HEK293 (cell line): ENCODE data around the gene MAGI2.

ENCODE experiments used
- CTCF ChIA-PET: fragments of 350-600 bp; formaldehyde crosslinking; extraction: SDS; loops from one replicate; lab custom pipeline; 2021; ENCODE audit warnings: antibody characterized with exemption; lab: Yijun Ruan, JAX
- POLR2A ChIA-PET: fragments of 300-600 bp; formaldehyde crosslinking; extraction: SDS; loops from one replicate; lab custom pipeline; 2020; ENCODE audit warnings: antibody characterized with exemption, inconsistent platforms; lab: Yijun Ruan, JAX
- H3K27ac ChIP-seq: fragments of 200-500 bp; sonication (Bioruptor generic); 2 replicates; pipeline ENCODE4 v1.5.1; 2014; ENCODE audit warnings: low read depth, low read length, control low read depth, inconsistent platforms; ENCODE audit errors: extremely low read depth
- H3K36me3 ChIP-seq, 2 experiments: fragments of 200-500 bp in 1 of 2; sonication (Bioruptor generic) in 1 of 2; 1 replicate in 1 of 2; 2 replicates in 1 of 2; pipeline ENCODE4 v1.5.1; 2014 to 2017; ENCODE audit warnings: inconsistent platforms in 2 of 2, low read length in 2 of 2; ENCODE audit not compliant: control insufficient read depth in 2 of 2, insufficient read depth in 1 of 2
- H3K4me1 ChIP-seq: fragments of 200-500 bp; sonication (Bioruptor generic); 2 replicates; pipeline ENCODE4 v1.5.1; 2014; ENCODE audit warnings: mild to moderate bottlenecking, low read length, inconsistent platforms; ENCODE audit not compliant: control insufficient read depth, insufficient read depth
- H3K4me3 ChIP-seq: 2 replicates; pipeline ENCODE4 v1.5.1; 2011; ENCODE audit warnings: low read depth, mild to moderate bottlenecking, control low read depth, low read length, moderate library complexity
- H3K9me3 ChIP-seq: fragments of 200-500 bp; sonication (Bioruptor generic); 2 replicates; pipeline ENCODE4 v1.5.1; 2014; ENCODE audit warnings: low read depth, low read length, inconsistent platforms; ENCODE audit not compliant: control insufficient read depth, insufficient read depth
- BCL11B ChIP-seq: fragments of 450-650 bp; formaldehyde crosslinking; IDR thresholded peaks from 2 replicates; pipeline ENCODE4 v1.5.1; 2016; ENCODE audit warnings: low read depth, missing biosample characterization, missing genetic modification characterization
- HOXA7 ChIP-seq: sonication (generic); formaldehyde crosslinking; IDR thresholded peaks from 2 replicates; pipeline ENCODE4 v1.8.1; 2022; ENCODE audit warnings: missing genetic modification reagents, borderline replicate concordance
- OVOL3 ChIP-seq: fragments of 450-650 bp; formaldehyde crosslinking; IDR thresholded peaks from 2 replicates; pipeline ENCODE4 v1.5.1; 2016; ENCODE audit warnings: missing biosample characterization, missing genetic modification characterization
- SCRT2 ChIP-seq: fragments of 450-650 bp; formaldehyde crosslinking; IDR thresholded peaks from 2 replicates; pipeline ENCODE4 v1.5.1; 2016; ENCODE audit warnings: missing biosample characterization, missing genetic modification characterization
- SP2 ChIP-seq: fragments of 450-650 bp; formaldehyde crosslinking; IDR thresholded peaks from 2 replicates; pipeline ENCODE4 v1.5.1; 2016; ENCODE audit warnings: missing biosample characterization, missing genetic modification characterization
- ZEB2 ChIP-seq: fragments of 450-650 bp; formaldehyde crosslinking; IDR thresholded peaks from 2 replicates; pipeline ENCODE4 v1.5.1; 2016; ENCODE audit warnings: missing biosample characterization, missing genetic modification characterization
- ZFHX2 ChIP-seq: fragments of 450-650 bp; formaldehyde crosslinking; conservative IDR thresholded peaks from 2 replicates; pipeline ENCODE4 v1.5.1; 2016; ENCODE audit warnings: missing biosample characterization, missing genetic modification characterization
- ZNF138 ChIP-seq: fragments of 450-650 bp; formaldehyde crosslinking; IDR thresholded peaks from 2 replicates; pipeline ENCODE4 v1.5.1; 2016; ENCODE audit warnings: missing biosample characterization, missing genetic modification characterization, borderline replicate concordance
- ZNF248 ChIP-seq: fragments of 450-650 bp; formaldehyde crosslinking; IDR thresholded peaks from 2 replicates; pipeline ENCODE4 v1.5.1; 2017; ENCODE audit warnings: missing biosample characterization, missing genetic modification characterization
- ZNF302 ChIP-seq: fragments of 450-650 bp; formaldehyde crosslinking; IDR thresholded peaks from 2 replicates; pipeline ENCODE4 v1.5.1; 2016; ENCODE audit warnings: missing biosample characterization, missing genetic modification characterization, low read depth
- ZNF571 ChIP-seq: fragments of 450-650 bp; formaldehyde crosslinking; IDR thresholded peaks from 2 replicates; pipeline ENCODE4 v1.5.0; 2017; ENCODE audit warnings: missing biosample characterization, missing genetic modification characterization
- ZNF621 ChIP-seq: fragments of 450-650 bp; formaldehyde crosslinking; IDR thresholded peaks from 2 replicates; pipeline ENCODE4 v1.5.1; 2017; ENCODE audit warnings: missing biosample characterization, missing genetic modification characterization
- ZNF701 ChIP-seq: fragments of 450-650 bp; formaldehyde crosslinking; IDR thresholded peaks from 2 replicates; pipeline ENCODE4 v1.5.1; 2016; ENCODE audit warnings: missing biosample characterization, missing genetic modification characterization
- ZNF707 ChIP-seq: fragments of 450-650 bp; formaldehyde crosslinking; IDR thresholded peaks from 2 replicates; pipeline ENCODE4 v1.5.1; 2016; ENCODE audit warnings: missing biosample characterization, missing genetic modification characterization
- ZSCAN30 ChIP-seq: fragments of 450-650 bp; IDR thresholded peaks from 2 replicates; pipeline ENCODE4 v1.5.1; 2018; ENCODE audit warnings: missing biosample characterization, mild to moderate bottlenecking, missing genetic modification characterization, moderate library complexity
- TF ChIP-seq, protein P1 (sequence below): fragments of 450-650 bp; formaldehyde crosslinking; IDR thresholded peaks from 2 replicates; pipeline ENCODE4 v1.5.1; 2016; ENCODE audit warnings: missing biosample characterization, missing genetic modification characterization, low read depth
- TF ChIP-seq, protein P2 (sequence below): fragments of 450-650 bp; formaldehyde crosslinking; IDR thresholded peaks from 2 replicates; pipeline ENCODE4 v1.5.1; 2016; ENCODE audit warnings: missing biosample characterization, missing genetic modification characterization
- TF ChIP-seq, protein P3 (sequence below): fragments of 450-650 bp; formaldehyde crosslinking; IDR thresholded peaks from 2 replicates; pipeline ENCODE4 v1.5.1; 2017; ENCODE audit warnings: missing biosample characterization, missing genetic modification characterization
- TF ChIP-seq, protein P4 (sequence below): fragments of 450-650 bp; formaldehyde crosslinking; IDR thresholded peaks from 2 replicates; pipeline ENCODE4 v1.5.1; 2016; ENCODE audit warnings: missing biosample characterization, missing genetic modification characterization
- TF ChIP-seq, protein P5 (sequence below): fragments of 450-650 bp; formaldehyde crosslinking; IDR thresholded peaks from 2 replicates; pipeline ENCODE4 v1.5.1; 2017; ENCODE audit warnings: missing biosample characterization, missing genetic modification characterization
- TF ChIP-seq, protein P6 (sequence below): fragments of 450-650 bp; formaldehyde crosslinking; IDR thresholded peaks from 2 replicates; pipeline ENCODE4 v1.5.1; 2016; ENCODE audit warnings: missing biosample characterization, missing genetic modification characterization, borderline replicate concordance
- TF ChIP-seq, protein P7 (sequence below): fragments of 450-650 bp; formaldehyde crosslinking; conservative IDR thresholded peaks from 2 replicates; pipeline ENCODE4 v1.5.1; 2016; ENCODE audit warnings: low read depth, missing biosample characterization, missing genetic modification characterization
- TF ChIP-seq, protein P8 (sequence below): fragments of 450-650 bp; IDR thresholded peaks from 2 replicates; pipeline ENCODE4 v1.5.1; 2018; ENCODE audit warnings: missing biosample characterization, mild to moderate bottlenecking, missing genetic modification characterization

MAGI2 gene

DNA sequence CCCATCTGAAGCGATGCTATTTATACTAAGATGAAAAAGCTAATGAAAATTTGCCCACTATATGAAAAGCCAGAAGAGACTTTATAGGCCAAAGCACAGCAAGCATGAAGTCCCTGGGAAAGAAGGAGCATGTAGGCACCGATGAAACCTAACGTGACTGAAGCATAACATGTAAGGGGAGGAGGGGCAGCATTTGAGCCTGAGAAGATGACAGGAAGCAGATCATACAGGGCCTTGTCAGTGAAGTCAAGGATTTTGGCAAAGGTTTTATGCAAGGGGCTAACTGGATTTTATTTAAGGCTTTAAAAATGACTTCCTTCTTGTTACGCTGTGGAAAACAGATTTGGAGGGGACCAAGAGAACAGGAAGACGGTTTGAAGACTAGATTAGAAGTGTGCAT lies 910.9 kb downstream of the MAGI2 start:
- TF ChIP-seq ZNF138 (tag by site-specific recombination): no peak
- no peak for TF ChIP-seq ZFHX2 (tag by site-specific recombination)
- TF ChIP-seq SCRT2 (tag by site-specific recombination): no peak
- TF ChIP-seq, protein P1, sequence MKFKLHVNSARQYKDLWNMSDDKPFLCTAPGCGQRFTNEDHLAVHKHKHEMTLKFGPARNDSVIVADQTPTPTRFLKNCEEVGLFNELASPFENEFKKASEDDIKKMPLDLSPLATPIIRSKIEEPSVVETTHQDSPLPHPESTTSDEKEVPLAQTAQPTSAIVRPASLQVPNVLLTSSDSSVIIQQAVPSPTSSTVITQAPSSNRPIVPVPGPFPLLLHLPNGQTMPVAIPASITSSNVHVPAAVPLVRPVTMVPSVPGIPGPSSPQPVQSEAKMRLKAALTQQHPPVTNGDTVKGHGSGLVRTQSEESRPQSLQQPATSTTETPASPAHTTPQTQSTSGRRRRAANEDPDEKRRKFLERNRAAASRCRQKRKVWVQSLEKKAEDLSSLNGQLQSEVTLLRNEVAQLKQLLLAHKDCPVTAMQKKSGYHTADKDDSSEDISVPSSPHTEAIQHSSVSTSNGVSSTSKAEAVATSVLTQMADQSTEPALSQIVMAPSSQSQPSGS (tag by site-specific recombination): no peak
- no peak for TF ChIP-seq BCL11B (tag by site-specific recombination)
- no peak for TF ChIP-seq SP2
- no peak for TF ChIP-seq ZNF248 (tag by site-specific recombination)
- no peak for TF ChIP-seq ZNF302 (tag by site-specific recombination)
- TF ChIP-seq ZNF707 (tag by site-specific recombination): no peak
- no peak for TF ChIP-seq ZNF621 (tag by site-specific recombination)
- POLR2A ChIA-PET: no interaction called here
- Histone ChIP-seq H3K36me3 (no peaks in the 10 kb centered on the region), H3K9me3 (no peaks in the 10 kb centered on the region), H3K4me1 (no peaks in the 10 kb centered on the region), H3K27ac (no peak overlapping the region), H3K4me3 (no peak overlapping the region)
- CTCF ChIA-PET: interaction anchor here (0.6 kb wide), 1 partner anchor 169 kb away, joined by 4 read pairs; no protein-coding TSS in a partner anchor

DNA sequence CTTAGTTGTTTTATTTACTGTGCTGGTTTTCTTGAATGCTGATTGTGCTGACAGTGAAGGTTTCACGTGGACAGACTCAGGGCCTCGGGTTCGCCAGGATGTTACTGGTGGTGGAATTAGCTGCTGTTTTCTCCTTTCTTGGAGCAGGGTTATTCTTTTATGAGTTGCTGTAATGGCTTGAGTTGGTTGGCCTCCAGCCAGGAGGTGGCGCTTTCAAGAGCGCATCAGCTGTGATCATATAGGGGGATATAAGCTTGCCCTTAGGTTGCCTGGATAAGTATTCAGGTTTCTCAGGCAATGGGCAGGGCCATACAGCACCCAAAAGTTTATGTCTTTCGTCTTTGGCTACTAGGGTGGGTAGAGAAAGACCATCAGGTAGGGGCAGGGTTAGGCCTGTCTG lies 913.6 kb downstream of the MAGI2 start:
- ChIA-PET POLR2A (no interaction called here), CTCF (interaction anchor here (0.6 kb wide), 1 partner anchor 287 kb away, joined by 3 read pairs; no protein-coding TSS in a partner anchor)
- no peaks in the 10 kb centered on the region for H3K4me1 ChIP-seq
- H3K4me3 ChIP-seq: no peak overlapping the region
- no peak overlapping the region for H3K27ac ChIP-seq
- no peaks in the 10 kb centered on the region for H3K36me3 ChIP-seq
- no peaks in the 10 kb centered on the region for H3K9me3 ChIP-seq
- no peak for TF ChIP-seq OVOL3
- TF ChIP-seq, protein P2, sequence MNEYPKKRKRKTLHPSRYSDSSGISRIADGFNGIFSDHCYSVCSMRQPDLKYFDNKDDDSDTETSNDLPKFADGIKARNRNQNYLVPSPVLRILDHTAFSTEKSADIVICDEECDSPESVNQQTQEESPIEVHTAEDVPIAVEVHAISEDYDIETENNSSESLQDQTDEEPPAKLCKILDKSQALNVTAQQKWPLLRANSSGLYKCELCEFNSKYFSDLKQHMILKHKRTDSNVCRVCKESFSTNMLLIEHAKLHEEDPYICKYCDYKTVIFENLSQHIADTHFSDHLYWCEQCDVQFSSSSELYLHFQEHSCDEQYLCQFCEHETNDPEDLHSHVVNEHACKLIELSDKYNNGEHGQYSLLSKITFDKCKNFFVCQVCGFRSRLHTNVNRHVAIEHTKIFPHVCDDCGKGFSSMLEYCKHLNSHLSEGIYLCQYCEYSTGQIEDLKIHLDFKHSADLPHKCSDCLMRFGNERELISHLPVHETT (tag by site-specific recombination): no peak
- TF ChIP-seq, protein P3, sequence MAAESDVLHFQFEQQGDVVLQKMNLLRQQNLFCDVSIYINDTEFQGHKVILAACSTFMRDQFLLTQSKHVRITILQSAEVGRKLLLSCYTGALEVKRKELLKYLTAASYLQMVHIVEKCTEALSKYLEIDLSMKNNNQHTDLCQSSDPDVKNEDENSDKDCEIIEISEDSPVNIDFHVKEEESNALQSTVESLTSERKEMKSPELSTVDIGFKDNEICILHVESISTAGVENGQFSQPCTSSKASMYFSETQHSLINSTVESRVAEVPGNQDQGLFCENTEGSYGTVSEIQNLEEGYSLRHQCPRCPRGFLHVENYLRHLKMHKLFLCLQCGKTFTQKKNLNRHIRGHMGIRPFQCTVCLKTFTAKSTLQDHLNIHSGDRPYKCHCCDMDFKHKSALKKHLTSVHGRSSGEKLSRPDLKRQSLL (tag by site-specific recombination): no peak
- TF ChIP-seq, protein P4, sequence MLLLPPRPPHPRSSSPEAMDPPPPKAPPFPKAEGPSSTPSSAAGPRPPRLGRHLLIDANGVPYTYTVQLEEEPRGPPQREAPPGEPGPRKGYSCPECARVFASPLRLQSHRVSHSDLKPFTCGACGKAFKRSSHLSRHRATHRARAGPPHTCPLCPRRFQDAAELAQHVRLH (tag by site-specific recombination): no peak
- no peak for TF ChIP-seq ZNF701 (tag by site-specific recombination)
- TF ChIP-seq, protein P5, sequence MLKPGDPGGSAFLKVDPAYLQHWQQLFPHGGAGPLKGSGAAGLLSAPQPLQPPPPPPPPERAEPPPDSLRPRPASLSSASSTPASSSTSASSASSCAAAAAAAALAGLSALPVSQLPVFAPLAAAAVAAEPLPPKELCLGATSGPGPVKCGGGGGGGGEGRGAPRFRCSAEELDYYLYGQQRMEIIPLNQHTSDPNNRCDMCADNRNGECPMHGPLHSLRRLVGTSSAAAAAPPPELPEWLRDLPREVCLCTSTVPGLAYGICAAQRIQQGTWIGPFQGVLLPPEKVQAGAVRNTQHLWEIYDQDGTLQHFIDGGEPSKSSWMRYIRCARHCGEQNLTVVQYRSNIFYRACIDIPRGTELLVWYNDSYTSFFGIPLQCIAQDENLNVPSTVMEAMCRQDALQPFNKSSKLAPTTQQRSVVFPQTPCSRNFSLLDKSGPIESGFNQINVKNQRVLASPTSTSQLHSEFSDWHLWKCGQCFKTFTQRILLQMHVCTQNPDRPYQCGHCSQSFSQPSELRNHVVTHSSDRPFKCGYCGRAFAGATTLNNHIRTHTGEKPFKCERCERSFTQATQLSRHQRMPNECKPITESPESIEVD (tag by site-specific recombination): no peak
- TF ChIP-seq, protein P6, sequence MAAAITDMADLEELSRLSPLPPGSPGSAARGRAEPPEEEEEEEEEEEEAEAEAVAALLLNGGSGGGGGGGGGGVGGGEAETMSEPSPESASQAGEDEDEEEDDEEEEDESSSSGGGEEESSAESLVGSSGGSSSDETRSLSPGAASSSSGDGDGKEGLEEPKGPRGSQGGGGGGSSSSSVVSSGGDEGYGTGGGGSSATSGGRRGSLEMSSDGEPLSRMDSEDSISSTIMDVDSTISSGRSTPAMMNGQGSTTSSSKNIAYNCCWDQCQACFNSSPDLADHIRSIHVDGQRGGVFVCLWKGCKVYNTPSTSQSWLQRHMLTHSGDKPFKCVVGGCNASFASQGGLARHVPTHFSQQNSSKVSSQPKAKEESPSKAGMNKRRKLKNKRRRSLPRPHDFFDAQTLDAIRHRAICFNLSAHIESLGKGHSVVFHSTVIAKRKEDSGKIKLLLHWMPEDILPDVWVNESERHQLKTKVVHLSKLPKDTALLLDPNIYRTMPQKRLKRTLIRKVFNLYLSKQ (tag by site-specific recombination): no peak
- TF ChIP-seq HOXA7 (CRISPR knock-in tag): no peak
- TF ChIP-seq, protein P7, sequence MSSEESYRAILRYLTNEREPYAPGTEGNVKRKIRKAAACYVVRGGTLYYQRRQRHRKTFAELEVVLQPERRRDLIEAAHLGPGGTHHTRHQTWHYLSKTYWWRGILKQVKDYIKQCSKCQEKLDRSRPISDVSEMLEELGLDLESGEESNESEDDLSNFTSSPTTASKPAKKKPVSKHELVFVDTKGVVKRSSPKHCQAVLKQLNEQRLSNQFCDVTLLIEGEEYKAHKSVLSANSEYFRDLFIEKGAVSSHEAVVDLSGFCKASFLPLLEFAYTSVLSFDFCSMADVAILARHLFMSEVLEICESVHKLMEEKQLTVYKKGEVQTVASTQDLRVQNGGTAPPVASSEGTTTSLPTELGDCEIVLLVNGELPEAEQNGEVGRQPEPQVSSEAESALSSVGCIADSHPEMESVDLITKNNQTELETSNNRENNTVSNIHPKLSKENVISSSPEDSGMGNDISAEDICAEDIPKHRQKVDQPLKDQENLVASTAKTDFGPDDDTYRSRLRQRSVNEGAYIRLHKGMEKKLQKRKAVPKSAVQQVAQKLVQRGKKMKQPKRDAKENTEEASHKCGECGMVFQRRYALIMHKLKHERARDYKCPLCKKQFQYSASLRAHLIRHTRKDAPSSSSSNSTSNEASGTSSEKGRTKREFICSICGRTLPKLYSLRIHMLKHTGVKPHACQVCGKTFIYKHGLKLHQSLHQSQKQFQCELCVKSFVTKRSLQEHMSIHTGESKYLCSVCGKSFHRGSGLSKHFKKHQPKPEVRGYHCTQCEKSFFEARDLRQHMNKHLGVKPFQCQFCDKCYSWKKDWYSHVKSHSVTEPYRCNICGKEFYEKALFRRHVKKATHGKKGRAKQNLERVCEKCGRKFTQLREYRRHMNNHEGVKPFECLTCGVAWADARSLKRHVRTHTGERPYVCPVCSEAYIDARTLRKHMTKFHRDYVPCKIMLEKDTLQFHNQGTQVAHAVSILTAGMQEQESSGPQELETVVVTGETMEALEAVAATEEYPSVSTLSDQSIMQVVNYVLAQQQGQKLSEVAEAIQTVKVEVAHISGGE (tag by site-specific recombination): no peak
- no peak for TF ChIP-seq ZEB2 (tag by site-specific recombination)
- no peak for TF ChIP-seq ZNF571 (tag by site-specific recombination)
- TF ChIP-seq, protein P8, sequence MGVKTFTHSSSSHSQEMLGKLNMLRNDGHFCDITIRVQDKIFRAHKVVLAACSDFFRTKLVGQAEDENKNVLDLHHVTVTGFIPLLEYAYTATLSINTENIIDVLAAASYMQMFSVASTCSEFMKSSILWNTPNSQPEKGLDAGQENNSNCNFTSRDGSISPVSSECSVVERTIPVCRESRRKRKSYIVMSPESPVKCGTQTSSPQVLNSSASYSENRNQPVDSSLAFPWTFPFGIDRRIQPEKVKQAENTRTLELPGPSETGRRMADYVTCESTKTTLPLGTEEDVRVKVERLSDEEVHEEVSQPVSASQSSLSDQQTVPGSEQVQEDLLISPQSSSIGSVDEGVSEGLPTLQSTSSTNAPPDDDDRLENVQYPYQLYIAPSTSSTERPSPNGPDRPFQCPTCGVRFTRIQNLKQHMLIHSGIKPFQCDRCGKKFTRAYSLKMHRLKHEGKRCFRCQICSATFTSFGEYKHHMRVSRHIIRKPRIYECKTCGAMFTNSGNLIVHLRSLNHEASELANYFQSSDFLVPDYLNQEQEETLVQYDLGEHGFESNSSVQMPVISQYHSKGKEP (tag by site-specific recombination): no peak
- TF ChIP-seq ZSCAN30: no peak
